Breast epithelium (tissue), 3 donors: ENCODE results near the gene CCDC28B.

ENCODE experiments used
- POLR2AphosphoS5 ChIP-seq, 3 donors: sonication (generic); formaldehyde crosslinking; IDR thresholded peaks; one replicate each; pipeline ENCODE4 v1.6.1; 2017; ENCODE audit warnings: antibody characterized with exemption in 3 of 3
- TF ChIP-seq, protein P1 (sequence below), 3 donors: fragments of 450-650 bp; IDR thresholded peaks; one replicate each; pipeline ENCODE4 v1.5.1; 2016 to 2017; ENCODE audit warnings: antibody characterized with exemption in 3 of 3, mild to moderate bottlenecking in 3 of 3, moderate library complexity in 3 of 3

DNA sequence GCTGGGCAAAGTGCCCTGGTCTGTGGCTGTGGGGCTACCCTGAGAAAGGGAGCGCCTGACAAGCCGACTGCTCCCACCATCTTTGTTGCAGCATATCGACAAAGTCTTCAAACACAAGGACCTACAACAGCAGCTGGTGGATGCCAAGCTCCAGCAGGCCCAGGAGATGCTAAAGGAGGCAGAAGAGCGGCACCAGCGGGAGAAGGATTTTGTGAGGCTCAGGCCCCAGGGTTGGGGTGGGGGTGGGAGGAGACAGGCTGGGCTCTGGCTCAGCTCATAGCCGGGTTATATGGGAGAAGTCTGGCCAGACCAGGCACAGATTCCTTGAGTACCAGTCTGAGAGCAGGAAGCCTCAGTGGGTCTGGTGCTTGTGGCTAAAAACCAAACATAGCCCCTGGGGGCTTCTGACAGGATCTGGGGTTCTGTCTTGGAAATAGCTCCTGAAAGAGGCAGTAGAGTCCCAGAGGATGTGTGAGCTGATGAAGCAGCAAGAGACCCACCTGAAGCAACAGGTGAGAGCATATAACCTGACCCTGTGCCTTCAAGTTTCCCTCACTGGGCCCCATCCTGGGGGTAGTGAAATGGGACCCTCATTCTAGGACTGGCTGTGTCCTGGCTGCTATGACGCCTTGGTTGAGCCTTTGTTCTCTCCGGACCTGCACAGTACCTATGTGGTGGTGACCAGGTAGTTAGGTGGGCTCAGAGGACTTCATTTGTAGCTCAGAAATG, 8.0 kb upstream of the CCDC28B start:
- TF ChIP-seq, protein P1, sequence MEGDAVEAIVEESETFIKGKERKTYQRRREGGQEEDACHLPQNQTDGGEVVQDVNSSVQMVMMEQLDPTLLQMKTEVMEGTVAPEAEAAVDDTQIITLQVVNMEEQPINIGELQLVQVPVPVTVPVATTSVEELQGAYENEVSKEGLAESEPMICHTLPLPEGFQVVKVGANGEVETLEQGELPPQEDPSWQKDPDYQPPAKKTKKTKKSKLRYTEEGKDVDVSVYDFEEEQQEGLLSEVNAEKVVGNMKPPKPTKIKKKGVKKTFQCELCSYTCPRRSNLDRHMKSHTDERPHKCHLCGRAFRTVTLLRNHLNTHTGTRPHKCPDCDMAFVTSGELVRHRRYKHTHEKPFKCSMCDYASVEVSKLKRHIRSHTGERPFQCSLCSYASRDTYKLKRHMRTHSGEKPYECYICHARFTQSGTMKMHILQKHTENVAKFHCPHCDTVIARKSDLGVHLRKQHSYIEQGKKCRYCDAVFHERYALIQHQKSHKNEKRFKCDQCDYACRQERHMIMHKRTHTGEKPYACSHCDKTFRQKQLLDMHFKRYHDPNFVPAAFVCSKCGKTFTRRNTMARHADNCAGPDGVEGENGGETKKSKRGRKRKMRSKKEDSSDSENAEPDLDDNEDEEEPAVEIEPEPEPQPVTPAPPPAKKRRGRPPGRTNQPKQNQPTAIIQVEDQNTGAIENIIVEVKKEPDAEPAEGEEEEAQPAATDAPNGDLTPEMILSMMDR (IDR thresholded peaks at IDR 0.05), result no peak
- no peak for TF ChIP-seq POLR2AphosphoS5 (IDR thresholded peaks at IDR 0.05)
